GM18907 (cell line): ENCODE measurements around the gene RNU6-9.

ENCODE experiments used
- ATAC-seq: cut with Tn5 transposase; IDR thresholded peaks from one replicate; pipeline ENCODE4 v1.9.1; 2021; ENCODE audit warnings: mild to moderate bottlenecking, moderate library complexity; ENCODE audit not compliant: unreplicated experiment

Gene RNU6-9

GRCh38 chr19:896434-896833 is 3.1 kb downstream of the RNU6-9 start:
- no peak for ATAC-seq

DNA sequence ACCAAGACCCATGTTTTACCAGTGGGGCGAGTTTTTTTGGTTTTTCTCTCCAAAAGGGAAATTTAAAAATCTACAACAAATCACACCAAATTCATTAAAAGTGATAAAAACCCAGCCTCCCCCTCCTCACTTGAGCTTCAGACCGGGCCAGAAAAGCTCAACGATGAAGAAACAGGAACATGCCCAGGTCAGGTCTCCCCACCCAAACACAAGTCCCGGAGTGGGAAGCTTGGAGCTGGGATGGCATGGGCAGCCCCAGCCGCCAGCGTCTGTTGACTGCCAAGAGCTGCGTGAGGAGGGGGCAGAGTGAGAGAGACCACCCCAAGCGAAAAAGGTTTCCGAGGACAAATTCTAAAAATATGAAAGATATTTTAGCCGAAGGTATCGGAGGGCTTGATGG is 3.7 kb downstream of the RNU6-9 start:
- no peak for ATAC-seq

DNA sequence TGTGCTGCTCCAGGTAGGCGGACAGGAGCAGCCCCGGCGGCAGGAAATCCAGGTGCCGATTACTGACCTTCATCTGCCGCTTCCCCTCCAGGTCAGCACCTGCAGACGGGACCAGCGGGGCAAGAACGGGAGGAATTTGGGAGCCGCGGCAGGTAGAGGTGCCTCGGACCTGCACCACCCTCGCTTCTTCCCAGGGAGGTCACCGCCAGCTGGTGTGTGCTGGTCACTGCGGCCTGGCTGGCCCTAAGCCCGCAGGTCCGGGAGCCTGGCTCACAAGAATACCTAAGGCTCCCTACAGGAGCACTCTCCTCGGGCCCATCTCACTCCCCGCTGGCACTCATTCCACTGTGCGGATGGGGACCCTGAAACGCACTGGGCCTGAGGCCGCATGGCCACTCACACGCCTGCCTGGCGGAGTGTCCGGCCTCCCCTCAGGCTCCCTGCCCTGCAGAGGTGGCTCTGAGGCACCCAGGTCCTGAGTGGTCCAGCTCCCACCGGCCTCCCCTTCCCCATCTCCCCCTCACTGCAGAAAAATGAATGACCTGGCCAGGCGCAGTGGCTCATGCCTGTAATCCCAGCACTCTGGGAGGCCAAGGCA is 4.3 kb downstream of the RNU6-9 start:
- ATAC-seq = no peak

DNA sequence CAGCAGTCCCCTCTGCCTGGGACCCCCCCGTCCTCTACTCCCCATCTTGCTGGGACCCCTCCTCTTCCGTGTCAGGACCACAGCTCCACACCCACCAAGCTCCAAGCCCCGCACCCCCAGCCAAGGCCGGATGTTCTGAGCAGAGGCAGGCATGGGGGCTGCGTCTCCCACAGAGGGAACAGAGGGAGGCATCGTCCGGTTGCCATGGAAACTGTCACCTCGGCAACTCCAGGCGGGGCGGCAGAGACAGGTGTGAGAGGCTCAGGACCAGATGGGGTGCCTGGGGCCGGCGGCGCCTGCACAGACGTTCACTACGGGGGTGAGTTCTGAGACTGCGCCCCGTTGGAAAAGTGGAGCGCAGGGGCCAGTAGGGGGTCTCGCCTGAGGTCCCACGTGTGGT is 5.4 kb downstream of the RNU6-9 start:
- no peak for ATAC-seq

DNA sequence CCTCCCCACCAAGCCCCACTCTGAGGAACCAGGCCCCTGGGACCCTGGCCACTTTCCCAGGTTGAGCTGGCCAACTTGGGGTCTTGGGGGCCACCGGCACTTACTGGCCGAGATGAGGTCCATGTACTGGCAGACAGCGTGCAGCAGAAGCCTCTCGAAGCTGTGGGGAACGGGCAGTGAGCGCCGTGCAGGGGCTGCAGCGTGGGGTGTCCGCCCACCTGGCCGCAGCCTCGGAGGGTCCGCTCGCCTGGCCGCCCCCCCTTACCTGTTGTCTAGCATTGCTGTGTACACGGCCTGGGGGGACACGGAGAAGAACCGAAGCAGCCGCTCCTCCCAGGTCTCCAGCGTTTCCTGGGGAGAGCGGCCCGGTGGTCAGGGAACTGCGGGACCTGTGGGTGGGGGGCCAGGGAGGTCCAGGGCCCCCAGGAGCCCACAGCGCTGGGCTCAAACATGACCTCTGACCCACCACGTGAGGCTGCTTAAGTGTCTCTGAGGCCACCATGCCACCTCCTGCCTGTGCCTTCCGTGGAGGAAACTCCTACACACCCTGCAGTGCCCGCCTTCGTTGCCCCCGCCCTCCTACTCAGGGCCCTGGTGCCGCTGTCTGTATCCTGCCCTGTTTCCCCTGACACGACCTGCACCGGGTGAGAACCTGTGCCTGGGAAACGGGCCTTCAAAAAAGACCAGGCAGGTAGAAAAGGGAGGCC is 6.2 kb downstream of the RNU6-9 start:
- ATAC-seq = no peak

- no peak for ATAC-seq
Observed at GRCh38 chr19:900043-900301, 6.7 kb downstream of the RNU6-9 start.

GRCh38 chr19:900302-901111 is 7.2 kb downstream of the RNU6-9 start:
- no peak for ATAC-seq

GRCh38 chr19:901216-902092 is 8.2 kb downstream of the RNU6-9 start:
- ATAC-seq = no peak

DNA sequence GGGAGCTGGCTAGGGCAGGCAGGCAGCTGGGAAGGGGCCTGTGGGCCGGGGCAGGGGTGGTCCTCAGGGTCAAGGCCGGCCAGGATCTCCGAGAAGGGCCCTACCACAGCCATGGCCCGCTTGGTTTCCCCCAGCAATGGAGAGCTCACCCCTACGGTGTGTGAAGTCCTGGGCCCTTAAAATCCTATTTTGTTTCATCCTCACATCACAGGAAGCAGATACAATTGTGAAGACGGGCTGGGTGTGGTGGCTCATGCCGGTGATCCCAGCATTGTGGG is 8.7 kb downstream of the RNU6-9 start:
- no peak for ATAC-seq

GRCh38 chr19:902446-903226 is 9.4 kb downstream of the RNU6-9 start:
- no peak for ATAC-seq

DNA sequence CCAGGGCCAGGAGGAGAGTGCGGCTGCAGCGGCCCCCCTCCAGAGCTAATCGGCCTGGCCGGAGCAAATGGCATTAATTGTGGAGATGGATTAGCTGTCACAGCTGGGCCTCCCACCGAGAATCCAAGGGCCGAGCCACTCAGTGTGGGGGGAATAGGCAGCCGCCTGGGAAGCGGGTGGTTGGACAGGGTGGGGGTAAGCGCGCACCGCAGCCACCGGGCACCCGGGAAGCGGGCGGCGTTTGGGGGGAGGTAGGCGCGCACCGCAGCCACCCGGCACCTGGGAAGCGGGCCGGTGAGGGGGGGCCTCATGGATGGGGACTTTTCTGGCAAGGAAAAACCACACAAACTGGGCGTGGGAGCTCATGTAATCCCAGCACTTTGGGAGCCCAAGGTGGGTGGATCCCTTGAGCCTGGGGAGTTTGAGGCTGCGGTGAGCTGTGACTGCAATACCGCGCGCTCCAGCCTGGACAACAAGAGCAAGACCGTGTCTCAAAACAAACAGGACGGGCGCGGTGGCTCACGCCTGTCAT is 10.0 kb downstream of the RNU6-9 start:
- ATAC-seq = no peak

DNA sequence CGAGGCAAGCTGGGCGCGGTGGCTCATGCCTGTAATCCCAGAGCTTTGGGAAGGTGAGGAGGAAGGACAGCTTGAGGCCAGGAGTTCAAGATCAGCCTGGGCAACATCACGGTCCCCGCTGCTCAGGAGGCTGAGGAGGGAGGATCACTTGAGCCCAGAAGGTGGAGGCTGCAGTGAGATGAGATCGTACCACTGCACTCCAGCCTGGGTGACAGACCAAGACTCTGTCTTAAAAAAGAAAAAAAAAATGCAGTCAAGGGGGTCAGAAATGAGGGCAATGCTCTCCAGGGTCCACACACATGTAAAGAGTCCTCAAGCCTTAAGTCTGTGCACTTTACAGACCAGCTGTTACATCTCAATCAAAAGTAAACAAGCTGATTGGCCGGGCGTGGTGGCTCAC is 11.3 kb downstream of the RNU6-9 start:
- no peak for ATAC-seq

DNA sequence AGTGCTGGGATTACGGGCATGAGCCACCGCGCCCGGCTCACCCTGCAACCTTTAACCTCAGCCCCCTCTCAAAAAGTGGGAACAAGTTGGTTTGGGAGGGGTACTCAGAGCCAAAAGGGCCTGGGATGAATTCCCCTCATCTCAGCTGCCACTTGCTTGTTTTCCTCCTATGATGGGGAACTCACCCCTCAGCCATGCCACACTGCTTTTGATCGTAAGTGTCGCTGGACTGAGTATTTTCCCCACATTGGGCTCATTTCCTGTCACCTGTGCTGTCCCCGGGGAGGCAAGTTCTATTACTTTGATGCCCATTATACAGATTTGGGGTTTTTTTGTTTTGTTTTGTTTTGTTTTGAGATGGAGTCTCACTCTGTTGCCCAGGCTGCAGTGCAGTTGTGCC is 13.2 kb downstream of the RNU6-9 start:
- no peak for ATAC-seq

DNA sequence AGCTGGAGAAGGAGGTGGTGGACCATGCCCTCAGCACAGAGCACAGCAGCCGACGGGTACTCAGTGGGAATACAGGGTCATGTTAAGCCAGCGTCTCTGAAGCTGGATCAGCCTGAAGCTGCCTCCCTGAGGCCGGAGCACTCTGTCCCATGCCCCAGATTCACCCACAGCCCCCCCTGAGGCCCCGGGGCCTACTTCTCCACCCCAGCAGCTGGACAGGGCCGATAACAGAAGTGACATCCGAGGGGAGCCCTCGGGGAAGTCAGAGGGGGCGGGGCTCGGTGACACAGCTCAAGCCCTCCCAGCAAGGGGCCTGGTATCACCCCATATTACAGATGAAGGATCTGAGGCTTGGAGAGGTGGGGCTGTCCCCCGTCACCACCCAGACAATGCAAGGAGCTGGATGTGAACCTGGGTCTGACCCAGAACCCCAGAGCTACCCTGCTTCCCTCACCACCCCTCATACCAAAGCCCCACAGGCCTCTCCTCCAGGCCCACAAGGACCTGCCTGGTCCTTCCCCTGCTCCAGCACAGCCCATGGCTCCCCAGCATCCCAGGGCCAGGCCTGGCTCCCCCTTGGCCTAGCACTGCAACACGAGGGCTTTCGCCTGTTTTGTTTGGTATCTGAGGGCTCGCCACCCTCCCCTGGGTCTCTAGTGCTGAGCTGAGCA is 14.0 kb downstream of the RNU6-9 start:
- ATAC-seq = no peak

GRCh38 chr19:911197-912033 is 18.1 kb downstream of the RNU6-9 start:
- no peak for ATAC-seq

DNA sequence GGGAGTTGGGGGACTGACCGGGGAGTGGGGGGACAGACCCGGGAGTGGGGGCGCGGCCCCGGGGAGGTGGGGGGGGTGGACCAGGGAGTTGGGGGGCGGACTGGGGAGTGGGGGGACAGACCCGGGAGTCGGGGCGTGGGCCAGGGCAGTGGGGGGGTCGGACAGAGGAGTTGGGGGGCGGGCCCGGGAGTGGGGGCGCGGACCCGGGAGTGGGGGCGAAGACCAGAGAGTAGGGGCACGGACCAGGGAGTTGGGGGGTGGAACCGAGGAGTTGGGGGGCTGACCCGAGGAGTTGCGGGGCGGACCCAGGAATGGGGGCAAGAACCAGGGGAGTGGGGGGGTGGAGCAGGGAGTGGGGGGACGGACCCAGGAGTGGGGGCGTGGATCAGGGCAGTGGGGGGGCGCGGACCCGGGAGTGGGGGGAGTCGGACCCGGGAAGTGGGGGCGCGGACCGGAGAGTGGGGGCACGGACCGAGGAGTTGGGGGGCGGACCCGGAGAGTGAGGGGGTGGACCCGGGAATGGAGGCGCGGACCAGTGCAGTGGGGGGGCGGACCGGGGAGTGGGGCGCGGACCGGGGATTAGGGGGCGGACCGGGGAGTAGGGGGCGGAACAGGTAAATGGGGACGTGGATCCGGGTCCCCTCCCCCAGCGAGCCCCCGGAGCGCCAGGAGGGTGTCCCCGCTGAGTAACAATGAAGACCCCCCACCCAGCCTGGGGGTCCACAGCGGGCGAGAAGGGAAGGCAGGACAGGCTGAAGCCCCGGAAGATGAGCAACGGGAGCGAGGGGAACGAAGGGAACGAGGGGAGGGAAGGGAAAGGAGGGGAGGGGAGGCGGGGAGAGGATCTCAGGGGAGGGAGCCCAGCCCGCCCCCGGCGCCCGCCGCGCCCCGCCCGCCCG is 19.1 kb downstream of the RNU6-9 start:
- no peak for ATAC-seq

- peak; percentile 48 for ATAC-seq
Observed at GRCh38 chr19:913080-913748, 19.9 kb downstream of the RNU6-9 start, which contains the start of gene R3HDM4. Gene R3HDM4, minus strand, starts transcription at chr19:913219. Its CDS starts 62 bp downstream, at chr19:913157.
